ENCODE measurements around the gene ARHGAP15. TPM values are rescaled to one million over a fixed set of nuclear protein-coding genes. Genes with fewer than 3 reads are reported as not detected.

The ARHGAP15 gene
- total and polyA plus RNA-seq, 2 experiments from 2014 or later = not detected

DNA sequence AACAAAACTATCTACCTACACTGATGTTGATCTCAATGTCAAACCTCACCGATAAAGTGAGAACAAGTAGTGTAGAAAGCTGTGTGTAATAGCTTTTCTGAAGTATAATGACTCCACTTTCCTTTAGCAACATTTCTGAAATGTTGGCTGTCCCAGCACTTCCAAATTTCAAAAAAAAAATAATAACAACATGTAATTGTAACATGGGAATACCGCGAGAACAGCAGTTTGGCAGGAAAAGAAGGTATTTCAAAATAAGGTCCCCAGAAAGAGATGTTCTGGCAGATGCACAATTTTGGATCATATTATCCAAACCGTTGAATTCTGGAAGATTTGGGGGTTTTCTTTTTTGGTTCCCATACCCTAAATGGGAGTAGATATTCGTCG lies 352.0 kb downstream of the ARHGAP15 start:
- no peak overlapping the region for H2AFZ ChIP-seq
- no peaks in the 10 kb centered on the region for H3K27me3 ChIP-seq (replicated peaks; ENCODE audit: insufficient read depth)
- no peaks in the 10 kb centered on the region for H3K79me2 ChIP-seq (ENCODE audit: insufficient read depth)
- no peaks in the 10 kb centered on the region for H3K4me1 ChIP-seq (ENCODE audit: insufficient read depth)
- no peak overlapping the region for H3K9ac ChIP-seq
- no peaks in the 10 kb centered on the region for H3K36me3 ChIP-seq (ENCODE audit: low read depth)
- DNase-seq = no peak
- H3F3A ChIP-seq (ENCODE audit: insufficient read depth) = no peaks in the 10 kb centered on the region
- H3K9me3 ChIP-seq (ENCODE audit: low read depth) = no peaks in the 10 kb centered on the region
- H3K27ac ChIP-seq = no peak overlapping the region
- in situ Hi-C loops (cut with MboI) = no loop called here
- H3K9me2 ChIP-seq (ENCODE audit: insufficient read depth) = no peaks in the 10 kb centered on the region
- no peak for TF ChIP-seq EZH2 (IDR thresholded peaks at IDR 0.05; ENCODE audit: insufficient read depth, poor library complexity, severe bottlenecking)
- TF ChIP-seq EZH2phosphoT487 (IDR thresholded peaks at IDR 0.05; ENCODE audit: insufficient read depth, low read depth) = no peak
- 49 to 52% methylated on average over 6 of the region's 6 CpGs for WGBS, 2 experiments (ENCODE audit: low coverage in 1 of 2, low lambda C conversion rate in 2 of 2, missing lambda C conversion rate in 2 of 2)
- H4K20me1 ChIP-seq (ENCODE audit: insufficient read depth) = no peaks in the 10 kb centered on the region
- no peak overlapping the region for H3K4me3 ChIP-seq
- no peak overlapping the region for H3K4me2 ChIP-seq (ENCODE audit: unreplicated experiment)

DNA sequence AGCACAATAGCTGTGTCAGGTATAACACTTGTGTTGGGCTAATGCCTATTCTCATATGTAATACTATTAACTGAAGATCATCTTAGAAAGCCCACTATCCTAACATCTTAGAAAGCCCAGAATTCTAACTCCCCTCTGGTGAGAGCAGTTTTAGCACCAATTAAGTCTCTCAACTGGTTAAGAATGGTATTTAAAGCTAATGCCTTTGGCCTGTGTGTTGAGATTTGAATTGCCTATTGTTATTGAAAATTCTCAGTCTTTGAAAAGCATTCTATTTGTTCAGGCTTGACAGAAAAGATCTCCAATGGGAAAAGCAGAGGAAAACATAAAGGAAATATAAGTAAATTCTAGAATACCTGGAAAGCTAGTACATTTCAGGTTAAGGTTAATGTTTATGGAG lies 352.5 kb downstream of the ARHGAP15 start:
- DNase-seq = no peak
- no peak overlapping the region for H3K4me3 ChIP-seq
- H3K27ac ChIP-seq = no peak overlapping the region
- no peaks in the 10 kb centered on the region for H3K9me2 ChIP-seq (ENCODE audit: insufficient read depth)
- H3K4me2 ChIP-seq (ENCODE audit: unreplicated experiment) = no peak overlapping the region
- no peaks in the 10 kb centered on the region for H3K79me2 ChIP-seq (ENCODE audit: insufficient read depth)
- H3K9me3 ChIP-seq (ENCODE audit: low read depth) = no peaks in the 10 kb centered on the region
- H3K9ac ChIP-seq = no peak overlapping the region
- no peak overlapping the region for H2AFZ ChIP-seq
- H4K20me1 ChIP-seq (ENCODE audit: insufficient read depth) = no peaks in the 10 kb centered on the region
- TF ChIP-seq EZH2phosphoT487 (IDR thresholded peaks at IDR 0.05; ENCODE audit: insufficient read depth, low read depth) = no peak
- TF ChIP-seq EZH2 (IDR thresholded peaks at IDR 0.05; ENCODE audit: insufficient read depth, poor library complexity, severe bottlenecking) = no peak
- no peaks in the 10 kb centered on the region for H3K27me3 ChIP-seq (replicated peaks; ENCODE audit: insufficient read depth)
- in situ Hi-C loops (cut with MboI) = no loop called here
- no peaks in the 10 kb centered on the region for H3K4me1 ChIP-seq (ENCODE audit: insufficient read depth)
- H3F3A ChIP-seq (ENCODE audit: insufficient read depth) = no peaks in the 10 kb centered on the region
- no peaks in the 10 kb centered on the region for H3K36me3 ChIP-seq (ENCODE audit: low read depth)

DNA sequence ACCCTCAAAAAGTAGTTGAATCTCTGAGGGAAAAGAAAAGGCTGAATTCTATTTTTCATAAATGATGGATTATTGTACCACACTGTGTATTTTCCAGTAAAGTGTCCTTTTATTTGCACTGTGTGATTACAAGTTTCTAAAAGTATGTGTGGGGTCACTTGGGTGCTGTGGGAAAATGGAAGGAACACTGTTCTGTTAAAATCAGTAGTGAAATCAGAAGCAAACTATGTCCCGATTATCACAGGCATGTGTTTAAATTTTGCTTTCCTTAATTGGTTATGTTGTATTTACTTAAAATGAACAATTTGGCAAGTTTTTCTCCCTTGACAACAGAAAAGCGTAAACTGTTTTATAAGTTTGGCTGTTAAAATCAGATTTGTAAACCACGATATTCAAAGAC lies 353.1 kb downstream of the ARHGAP15 start:
- TF ChIP-seq EZH2 (IDR thresholded peaks at IDR 0.05; ENCODE audit: insufficient read depth, poor library complexity, severe bottlenecking) = no peak
- TF ChIP-seq EZH2phosphoT487 (IDR thresholded peaks at IDR 0.05; ENCODE audit: insufficient read depth, low read depth) = no peak
- no peak overlapping the region for H2AFZ ChIP-seq
- DNase-seq = no peak
- H3K4me3 ChIP-seq = no peak overlapping the region
- H3K27me3 ChIP-seq (replicated peaks; ENCODE audit: insufficient read depth) = no peaks in the 10 kb centered on the region
- in situ Hi-C loops (cut with MboI) = no loop called here
- H3K79me2 ChIP-seq (ENCODE audit: insufficient read depth) = no peaks in the 10 kb centered on the region
- no peak overlapping the region for H3K4me2 ChIP-seq (ENCODE audit: unreplicated experiment)
- no peak overlapping the region for H3K27ac ChIP-seq
- no peak overlapping the region for H3K9ac ChIP-seq
- H4K20me1 ChIP-seq (ENCODE audit: insufficient read depth) = no peaks in the 10 kb centered on the region
- no peaks in the 10 kb centered on the region for H3K36me3 ChIP-seq (ENCODE audit: low read depth)
- 29 to 37% methylated on average over 3 of the region's 3 CpGs for WGBS, 2 experiments (ENCODE audit: low coverage in 1 of 2, low lambda C conversion rate in 2 of 2, missing lambda C conversion rate in 2 of 2)
- no peaks in the 10 kb centered on the region for H3K9me3 ChIP-seq (ENCODE audit: low read depth)
- no peaks in the 10 kb centered on the region for H3K9me2 ChIP-seq (ENCODE audit: insufficient read depth)
- no peaks in the 10 kb centered on the region for H3K4me1 ChIP-seq (ENCODE audit: insufficient read depth)
- no peaks in the 10 kb centered on the region for H3F3A ChIP-seq (ENCODE audit: insufficient read depth)

DNA sequence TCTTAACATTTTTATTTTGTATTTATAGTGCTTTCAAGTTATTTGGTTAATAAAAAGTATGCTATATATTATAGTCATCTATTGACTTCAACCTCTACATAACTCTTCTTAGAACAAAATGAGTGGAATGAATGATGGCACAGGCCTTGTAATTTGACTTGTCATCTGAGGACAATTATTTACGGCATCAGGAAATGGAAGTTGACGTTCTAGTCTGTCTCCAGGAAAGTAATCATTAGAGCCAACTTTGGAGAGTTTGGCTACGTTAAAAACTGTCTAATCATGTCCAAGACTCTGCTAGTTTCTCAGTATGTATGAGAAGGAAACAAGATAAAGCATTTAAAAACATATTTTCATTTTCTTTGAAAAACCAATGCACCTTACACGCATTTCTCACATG lies 353.6 kb downstream of the ARHGAP15 start:
- no peak for DNase-seq
- no peaks in the 10 kb centered on the region for H3K36me3 ChIP-seq (ENCODE audit: low read depth)
- no peak overlapping the region for H3K27ac ChIP-seq
- no peak overlapping the region for H3K4me3 ChIP-seq
- 40 to 42% methylated on average over 4 of the region's 4 CpGs for whole genome bisulfite sequencing, 2 experiments (ENCODE audit: low coverage in 1 of 2, low lambda C conversion rate in 2 of 2, missing lambda C conversion rate in 2 of 2)
- in situ Hi-C loops (cut with MboI) = no loop called here
- TF ChIP-seq EZH2 (IDR thresholded peaks at IDR 0.05; ENCODE audit: insufficient read depth, poor library complexity, severe bottlenecking) = no peak
- TF ChIP-seq EZH2phosphoT487 (IDR thresholded peaks at IDR 0.05; ENCODE audit: insufficient read depth, low read depth) = no peak
- H3K9me3 ChIP-seq (ENCODE audit: low read depth) = no peaks in the 10 kb centered on the region
- H3K4me1 ChIP-seq (ENCODE audit: insufficient read depth) = no peaks in the 10 kb centered on the region
- no peak overlapping the region for H3K9ac ChIP-seq
- H3K79me2 ChIP-seq (ENCODE audit: insufficient read depth) = no peaks in the 10 kb centered on the region
- H3F3A ChIP-seq (ENCODE audit: insufficient read depth) = no peaks in the 10 kb centered on the region
- H3K9me2 ChIP-seq (ENCODE audit: insufficient read depth) = no peaks in the 10 kb centered on the region
- H3K4me2 ChIP-seq (ENCODE audit: unreplicated experiment) = no peak overlapping the region
- H2AFZ ChIP-seq = no peak overlapping the region; the same call in 1 of the 2 replicates
- no peaks in the 10 kb centered on the region for H4K20me1 ChIP-seq (ENCODE audit: insufficient read depth)
- no peaks in the 10 kb centered on the region for H3K27me3 ChIP-seq (replicated peaks; ENCODE audit: insufficient read depth)

DNA sequence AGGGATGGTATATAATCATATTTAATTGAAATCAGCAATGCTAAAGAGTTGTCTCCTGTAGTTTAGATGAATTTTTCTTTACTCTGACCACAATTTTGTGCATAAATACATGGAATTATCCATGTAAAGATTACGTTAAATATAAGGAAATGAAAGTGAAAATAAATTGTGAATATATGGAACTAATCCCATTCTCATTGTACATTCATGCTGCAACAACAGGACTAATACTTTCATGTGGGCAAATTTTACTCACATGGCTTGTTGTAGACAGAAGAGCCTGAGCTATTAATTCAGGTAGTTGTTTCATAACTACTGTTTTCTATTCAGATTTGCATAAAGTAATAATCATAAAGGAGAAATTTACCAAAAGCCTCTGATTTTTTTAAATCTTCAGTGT lies 357.8 kb downstream of the ARHGAP15 start:
- Histone ChIP-seq H3F3A (ENCODE audit: insufficient read depth) (peaks cover 13% of the 10 kb centered on the region), H3K9ac (no peak overlapping the region), H3K9me2 (ENCODE audit: insufficient read depth) (no peaks in the 10 kb centered on the region), H3K79me2 (ENCODE audit: insufficient read depth) (no peaks in the 10 kb centered on the region), H3K4me3 (no peak overlapping the region), H3K9me3 (ENCODE audit: low read depth) (no peaks in the 10 kb centered on the region), H4K20me1 (ENCODE audit: insufficient read depth) (no peaks in the 10 kb centered on the region), H3K36me3 (ENCODE audit: low read depth) (no peaks in the 10 kb centered on the region), H3K27ac (no peak overlapping the region), H3K27me3 (replicated peaks; ENCODE audit: insufficient read depth) (no peaks in the 10 kb centered on the region), H3K4me1 (ENCODE audit: insufficient read depth) (peaks cover 12% of the 10 kb centered on the region), H2AFZ (no peak overlapping the region), H3K4me2 (ENCODE audit: unreplicated experiment) (no peak overlapping the region)
- no peak for DNase-seq
- in situ Hi-C loops (cut with MboI) = no loop called here
- WGBS, 2 experiments (ENCODE audit: low coverage in 1 of 2, low lambda C conversion rate in 2 of 2, missing lambda C conversion rate in 2 of 2) = 68 to 77% methylated on average over 1 of the region's 1 CpG
- TF ChIP-seq EZH2phosphoT487 (IDR thresholded peaks at IDR 0.05; ENCODE audit: insufficient read depth, low read depth) (no peak), EZH2 (IDR thresholded peaks at IDR 0.05; ENCODE audit: insufficient read depth, poor library complexity, severe bottlenecking) (no peak)
